Endothelial cell of umbilical vein (primary cell): ENCODE measurements around the gene KPTN. TPM values are rescaled to one million over a fixed set of nuclear protein-coding genes. Genes with fewer than 3 reads are reported as not detected.

ENCODE experiments used
- BruUV-seq: library from RNA; stranded (reverse); fragments of 400-500 nt; replicated peaks from 2 replicates; lab custom pipeline; 2021; lab: Mats Ljungman, UMichigan
- CTCF ChIA-PET: fragments of 300-600, 350-600 bp; sonication (Branson Sonifier 250); formaldehyde crosslinking; loops from one replicate; lab custom pipeline; 2021; ENCODE audit warnings: antibody characterized with exemption, inconsistent platforms; lab: Charles Lee
- POLR2A ChIA-PET: fragments of 300-600, 350-600 bp; sonication (Branson Sonifier 250); formaldehyde crosslinking; loops from one replicate; lab custom pipeline; 2021; ENCODE audit warnings: antibody characterized with exemption, inconsistent platforms; lab: Charles Lee
- DNase-seq: peaks from one replicate; pipeline ENCODE4 v3.0.0-alpha.2; 2011; ENCODE audit warnings: low read depth, low spot score
- FAIRE-seq: peaks from 2 replicates; lab custom pipeline; 2011; peaks lifted over from hg19 to GRCh38; lab: Jason Lieb, UNC
- H2AFZ ChIP-seq: 2 replicates; pipeline ENCODE4 v1.6.0; 2012; ENCODE audit warnings: low read depth, low read length, control low read depth, inconsistent platforms
- H3K27ac ChIP-seq: 2 replicates; pipeline ENCODE4 v1.5.1; 2011; ENCODE audit warnings: low read depth, mild to moderate bottlenecking, control low read depth, low read length, moderate library complexity; ENCODE audit not compliant: insufficient read depth
- H3K27me3 ChIP-seq, 2 experiments: 2 replicates each; pipeline versions ENCODE4 v1.6.0 to v1.6.1; 2011; ENCODE audit warnings: low read length in 2 of 2, mixed read lengths in 1 of 2; ENCODE audit not compliant: control insufficient read depth in 2 of 2, insufficient read depth in 2 of 2
- H3K36me3 ChIP-seq, 2 experiments: 2 replicates in 1 of 2; 3 replicates in 1 of 2; pipeline ENCODE4 v1.5.1; 2011; ENCODE audit warnings: low read length in 2 of 2, mild to moderate bottlenecking in 1 of 2, moderate library complexity in 1 of 2; ENCODE audit not compliant: control insufficient read depth in 2 of 2, insufficient read depth in 2 of 2; ENCODE audit errors: extremely low read depth in 1 of 2
- H3K4me1 ChIP-seq: 3 replicates; pipeline ENCODE4 v1.5.1; 2011; ENCODE audit warnings: mild to moderate bottlenecking, low read length; ENCODE audit not compliant: control insufficient read depth, insufficient read depth; ENCODE audit errors: extremely low read depth
- H3K4me2 ChIP-seq: 2 replicates; pipeline ENCODE4 v1.6.1; 2011; ENCODE audit warnings: low read length, control low read depth, mixed read lengths; ENCODE audit not compliant: insufficient read depth
- H3K4me3 ChIP-seq, 3 experiments: fragments of 200-600 bp in 1 of 3; sonication (generic), shearing (Covaris generic) in 1 of 3; replicated peaks in 1 of 3; 2 replicates each; pipeline ENCODE4 v1.5.1; 2011 to 2016; ENCODE audit warnings: control low read depth in 3 of 3, low read length in 3 of 3, mild to moderate bottlenecking in 2 of 3, inconsistent platforms in 1 of 3, low read depth in 1 of 3, moderate library complexity in 1 of 3; ENCODE audit not compliant: insufficient read depth in 1 of 3
- H3K79me2 ChIP-seq: 2 replicates; pipeline ENCODE4 v1.6.0; 2012; ENCODE audit warnings: low read length, inconsistent platforms; ENCODE audit not compliant: control insufficient read depth, insufficient read depth
- H3K9ac ChIP-seq: replicated peaks from 2 replicates; pipeline ENCODE3; 2011; ENCODE audit warnings: low read length, control low read depth; ENCODE audit not compliant: insufficient read depth; ENCODE audit errors: extremely low read depth
- H3K9me1 ChIP-seq: replicated peaks from 3 replicates; pipeline ENCODE4 v1.6.0; 2011; ENCODE audit warnings: mild to moderate bottlenecking, low read length; ENCODE audit not compliant: control insufficient read depth, insufficient read depth; ENCODE audit errors: extremely low read depth
- H3K9me3 ChIP-seq: replicated peaks from 2 replicates; pipeline ENCODE4 v1.5.1; 2012; ENCODE audit warnings: low read length, inconsistent platforms; ENCODE audit not compliant: control insufficient read depth, insufficient read depth
- H4K20me1 ChIP-seq: replicated peaks from 2 replicates; pipeline ENCODE3; 2011; ENCODE audit warnings: mild to moderate bottlenecking, low read length; ENCODE audit not compliant: control insufficient read depth, insufficient read depth; ENCODE audit errors: extremely low read depth
- EZH2 ChIP-seq: IDR thresholded peaks from 2 replicates; pipeline ENCODE4 v1.6.1; 2012; ENCODE audit warnings: borderline replicate concordance, low read depth, mild to moderate bottlenecking, moderate library complexity, low read length, inconsistent platforms; ENCODE audit not compliant: severe bottlenecking
- FOS ChIP-seq: IDR thresholded peaks from 2 replicates; pipeline ENCODE4 v1.6.1; 2011; ENCODE audit warnings: mild to moderate bottlenecking, low read length, moderate library complexity, borderline replicate concordance; ENCODE audit not compliant: insufficient read depth
- GATA2 ChIP-seq: IDR thresholded peaks from 2 replicates; pipeline ENCODE4 v1.7.0; 2011; ENCODE audit warnings: low read depth, mild to moderate bottlenecking, moderate library complexity, mixed read lengths, low read length; ENCODE audit not compliant: insufficient read length, insufficient read depth
- JUN ChIP-seq: IDR thresholded peaks from 2 replicates; pipeline ENCODE4 v1.6.1; 2011; ENCODE audit warnings: borderline replicate concordance, low read depth; ENCODE audit not compliant: insufficient read length, insufficient read depth
- MYC ChIP-seq: IDR thresholded peaks from one replicate; pipeline ENCODE4 v1.6.1; 2011; ENCODE audit warnings: mild to moderate bottlenecking, low read depth, low read length
- POLR2A ChIP-seq: IDR thresholded peaks from 2 replicates; pipeline ENCODE4 v1.6.1; 2012; ENCODE audit warnings: low read depth, mild to moderate bottlenecking, control low read depth, low read length
- POLR2AphosphoS5 ChIP-seq: IDR thresholded peaks from 2 replicates; pipeline ENCODE4 v1.6.1; 2012; ENCODE audit warnings: low read depth, mild to moderate bottlenecking, control low read depth, low read length, moderate library complexity; ENCODE audit not compliant: insufficient read depth
- dilution Hi-C: fragments of 300-500 bp; cut with MboI; formaldehyde crosslinking; loops from one replicate; pipeline ENCODE4 v1.15.0; 2019; ENCODE audit warnings: low sequenced_read_pairs; ENCODE audit not compliant: extremely low pct_ligation_motif_present
- intact Hi-C: fragments of 100-400 bp; cut with micrococcal nuclease; formaldehyde crosslinking; loops from one replicate; pipeline ENCODE4 v1.10.0; 2022
- polyA plus RNA-seq, 4 experiments: library from polyadenylated mRNA; depleted of rRNA in 3 of 4; stranded (reverse) in 3 of 4; unstranded in 1 of 4; fragments of >200 nt; gene quantifications; 2 replicates each; pipeline versions ENCODE4 v1.2.1 to v1.2.3, GENCODE V29; 2011 to 2012; ENCODE audit warnings: missing spikeins in 1 of 4
- total RNA-seq: library from RNA; stranded (reverse); gene quantifications from 2 replicates; pipeline ENCODE4 v1.2.3, GENCODE V29; 2021
- TF ChIP-seq, protein P1 (sequence below): IDR thresholded peaks from 2 replicates; pipeline ENCODE4 v1.6.1; 2011; ENCODE audit not compliant: insufficient read depth, insufficient read length
- TF ChIP-seq, protein P2 (sequence below), 2 donors: IDR thresholded peaks; 1 replicate in 1 of 2; 2 replicates in 1 of 2; pipeline ENCODE4 v1.5.1; 2011; ENCODE audit warnings: low read length in 2 of 2, mild to moderate bottlenecking in 2 of 2, moderate library complexity in 2 of 2, control low read depth in 1 of 2, inconsistent platforms in 1 of 2, low read depth in 1 of 2; ENCODE audit not compliant: insufficient read depth in 1 of 2; ENCODE audit errors: extremely low read depth in 1 of 2

Gene KPTN
- total and polyA plus RNA-seq, 2 donors (not counting 3 experiments of a cell fraction or from before 2014, with no cell fraction given) = 14.7 to 15.5 TPM

DNA sequence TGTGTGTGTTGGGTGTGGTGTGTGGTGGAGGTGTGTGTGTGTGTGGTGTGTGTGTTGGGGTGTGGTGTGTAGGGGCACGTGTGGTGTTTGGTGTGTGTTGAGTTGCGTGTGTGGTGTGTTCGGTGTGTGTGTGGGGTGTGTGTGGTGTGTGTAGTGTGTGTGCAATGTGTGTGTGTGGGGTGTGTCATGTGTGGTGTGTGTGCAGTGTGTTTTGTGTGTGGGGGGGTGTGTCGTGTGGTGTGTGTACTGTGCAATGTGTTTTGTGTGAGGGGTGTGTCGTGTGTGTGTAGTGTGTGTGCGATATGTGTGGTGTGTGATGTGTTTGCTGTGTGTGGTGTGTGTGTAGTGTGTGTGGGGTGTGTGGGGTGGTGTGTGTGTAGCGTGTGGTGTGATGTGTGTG, 6.0 kb upstream of the KPTN start:
- no peaks in the 10 kb centered on the region for H3K4me1 ChIP-seq
- H3K9ac ChIP-seq = no peak overlapping the region
- H3K4me3 ChIP-seq = no peak overlapping the region
- no peaks in the 10 kb centered on the region for H3K9me3 ChIP-seq
- ChIA-PET CTCF (no interaction called here), POLR2A (no interaction called here)
- FAIRE-seq = peak; percentile 4
- no peaks in the 10 kb centered on the region for H3K9me1 ChIP-seq
- H2AFZ ChIP-seq = no peak overlapping the region
- peaks cover 0 to 29% of the 10 kb centered on the region in 2 experiments for H3K36me3 ChIP-seq
- H3K79me2 ChIP-seq = no peaks in the 10 kb centered on the region
- no TSS peak for BruUV-seq
- H3K4me2 ChIP-seq = no peak overlapping the region
- intact Hi-C loops (no loop called here), dilution Hi-C loops (no loop called here)
- H3K27me3 ChIP-seq = no peaks in the 10 kb centered on the region
- H4K20me1 ChIP-seq = no peaks in the 10 kb centered on the region
- DNase-seq = no peak
- no peak overlapping the region for H3K27ac ChIP-seq
- TF ChIP-seq POLR2A (no peak), POLR2AphosphoS5 (no peak), EZH2 (no peak), MYC (no peak), GATA2 (no peak), JUN (no peak), FOS (no peak)
- TF ChIP-seq, protein P1, sequence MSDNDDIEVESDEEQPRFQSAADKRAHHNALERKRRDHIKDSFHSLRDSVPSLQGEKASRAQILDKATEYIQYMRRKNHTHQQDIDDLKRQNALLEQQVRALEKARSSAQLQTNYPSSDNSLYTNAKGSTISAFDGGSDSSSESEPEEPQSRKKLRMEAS = no peak
- TF ChIP-seq, protein P2, sequence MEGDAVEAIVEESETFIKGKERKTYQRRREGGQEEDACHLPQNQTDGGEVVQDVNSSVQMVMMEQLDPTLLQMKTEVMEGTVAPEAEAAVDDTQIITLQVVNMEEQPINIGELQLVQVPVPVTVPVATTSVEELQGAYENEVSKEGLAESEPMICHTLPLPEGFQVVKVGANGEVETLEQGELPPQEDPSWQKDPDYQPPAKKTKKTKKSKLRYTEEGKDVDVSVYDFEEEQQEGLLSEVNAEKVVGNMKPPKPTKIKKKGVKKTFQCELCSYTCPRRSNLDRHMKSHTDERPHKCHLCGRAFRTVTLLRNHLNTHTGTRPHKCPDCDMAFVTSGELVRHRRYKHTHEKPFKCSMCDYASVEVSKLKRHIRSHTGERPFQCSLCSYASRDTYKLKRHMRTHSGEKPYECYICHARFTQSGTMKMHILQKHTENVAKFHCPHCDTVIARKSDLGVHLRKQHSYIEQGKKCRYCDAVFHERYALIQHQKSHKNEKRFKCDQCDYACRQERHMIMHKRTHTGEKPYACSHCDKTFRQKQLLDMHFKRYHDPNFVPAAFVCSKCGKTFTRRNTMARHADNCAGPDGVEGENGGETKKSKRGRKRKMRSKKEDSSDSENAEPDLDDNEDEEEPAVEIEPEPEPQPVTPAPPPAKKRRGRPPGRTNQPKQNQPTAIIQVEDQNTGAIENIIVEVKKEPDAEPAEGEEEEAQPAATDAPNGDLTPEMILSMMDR (IDR thresholded peaks at IDR 0.05; ENCODE audit: extremely low read depth in 1 of 2, insufficient read depth in 1 of 2, low read depth in 1 of 2, low read length in 2 of 2) = no peak
